ENCODE results near the gene CDYL. TPM values are rescaled to one million over a fixed set of nuclear protein-coding genes. Genes with fewer than 3 reads are reported as not detected.
A peak's percentile ranks its signal among the peaks of the same experiment; 100 is the strongest.
"Not testable (repeated sequence)": the region's sequence is repeated elsewhere in the genome, so short reads cannot be mapped to it uniquely, and the experiment has no call there.

CDYL gene
- total and polyA plus RNA-seq, 12 donors, result 4.1 to 39.9 (median 33.2) TPM

- Histone ChIP-seq H3K27ac (no peak overlapping the region), H3K4me1 (no peaks in the 10 kb centered on the region), H3K9me3 (no peaks in the 10 kb centered on the region), H3K27me3 (no peaks in the 10 kb centered on the region), H3K36me3 (peaks cover 0 to 80% (median 3%) of the 10 kb centered on the region in 9 donors), H3K4me3 (no peak overlapping the region)
- ATAC-seq (no peak), DNase-seq (no peak)
- intact Hi-C loops (cut with DNase I), result loop anchor here in 1 of 10 donors (1.0 kb wide), 1 partner anchor 13 kb away; no protein-coding TSS in a partner anchor
- no peak for TF ChIP-seq CTCF (IDR thresholded peaks at IDR 0.05)
- WGBS, 2 donors, result 73 to 77% methylated on average over 6 of the region's 6 CpGs
These were observed 221.7 kb downstream of the CDYL start for GRCh38 chr6:4997862-4998261.

- Histone ChIP-seq H3K4me3 (no peak overlapping the region), H3K27ac (no peak overlapping the region), H3K36me3 (peaks cover 0 to 72% (median 3%) of the 10 kb centered on the region in 9 donors), H3K9me3 (no peaks in the 10 kb centered on the region), H3K4me1 (peaks cover 0 to 5% (median 4%) of the 10 kb centered on the region in 9 donors), H3K27me3 (no peaks in the 10 kb centered on the region)
- no peak for TF ChIP-seq CTCF (IDR thresholded peaks at IDR 0.05)
- DNase-seq (no peak), ATAC-seq (no peak)
- 48 to 50% methylated on average over 2 of the region's 2 CpGs for WGBS, 2 donors
- intact Hi-C loops (cut with DNase I), result no loop called here
These were observed 223.4 kb downstream of the CDYL start for GRCh38 chr6:4999586-4999985.

GRCh38 chr6:5003604-5004372 is 227.6 kb downstream of the CDYL start, which contains the start of gene RPP40:
RPP40 (minus strand) TSS chr6:5004037; CDS start chr6:5004002, 35 bp downstream.
- peak within 1 kb of the TSS; percentile 39 to 83 (median 64) for H3K4me3 ChIP-seq
- H3K4me1 ChIP-seq, result peaks cover 0 to 8% (median 4%) of the 10 kb centered on the region in 9 donors
- H3K27ac ChIP-seq, result peak within 1 kb of the TSS; percentile 78 to 98 (median 90)
- ATAC-seq (peak; percentile 99 to 100 (median 99)), DNase-seq (peak; percentile 98)
- no peaks in the 10 kb centered on the region for H3K27me3 ChIP-seq
- peaks cover 0 to 30% (median 3%) of the 10 kb centered on the region in 9 donors for H3K36me3 ChIP-seq
- intact Hi-C loops (cut with DNase I), result loop anchor here in 3 of 10 donors (5.0 to 10.0 kb wide), 2 partner anchors 226 to 229 kb away; partner anchors contain the start of gene CDYL (in 3 of the 3)
- 0% methylated on average over 63 to 64 of the region's 64 CpGs for WGBS, 2 donors
- no peaks in the 10 kb centered on the region for H3K9me3 ChIP-seq
- TF ChIP-seq CTCF (IDR thresholded peaks at IDR 0.05), result peak; percentile 85 to 97 (median 91)

- no peak for ATAC-seq
- Histone ChIP-seq H3K9me3 (no peaks in the 10 kb centered on the region), H3K4me1 (peaks cover 0 to 8% (median 4%) of the 10 kb centered on the region in 9 donors), H3K27me3 (no peaks in the 10 kb centered on the region), H3K4me3 (peak overlapping the region; percentile 39 to 83 (median 64)), H3K36me3 (peaks cover 0 to 24% (median 3%) of the 10 kb centered on the region in 9 donors), H3K27ac (peak overlapping the region; percentile 78 to 98 (median 90))
- intact Hi-C loops (cut with DNase I), result loop anchor here in 3 of 10 donors (5.0 to 10.0 kb wide), 2 partner anchors 227 to 230 kb away; partner anchors contain the start of gene CDYL (in 3 of the 3)
- DNase-seq, result no peak
- WGBS, 2 donors, result 56 to 59% methylated on average over 12 of the region's 12 CpGs
- TF ChIP-seq CTCF (IDR thresholded peaks at IDR 0.05), result no peak
These were observed 228.3 kb downstream of the CDYL start for GRCh38 chr6:5004373-5005037.

GRCh38 chr6:5005038-5005433 is 228.8 kb downstream of the CDYL start:
- 97 to 100% methylated on average over 5 of the region's 5 CpGs for WGBS, 2 donors
- not testable (repeated sequence) for H3K4me1 ChIP-seq, H3K4me3 ChIP-seq, DNase-seq, H3K27me3 ChIP-seq, ATAC-seq, H3K9me3 ChIP-seq, H3K27ac ChIP-seq
- H3K36me3 ChIP-seq, result peaks cover 0 to 19% (median 3%) of the 10 kb centered on the region in 9 donors
- intact Hi-C loops (cut with DNase I), result loop anchor here in 2 of 10 donors (10.0 kb wide), 1 partner anchor 230 kb away; the partner anchor contains the start of gene CDYL (in 2 of the 2)

Measured in heart right ventricle (tissue), 16 donors.